ENCODE data around the gene ATG13.

ATG13 gene

DNA sequence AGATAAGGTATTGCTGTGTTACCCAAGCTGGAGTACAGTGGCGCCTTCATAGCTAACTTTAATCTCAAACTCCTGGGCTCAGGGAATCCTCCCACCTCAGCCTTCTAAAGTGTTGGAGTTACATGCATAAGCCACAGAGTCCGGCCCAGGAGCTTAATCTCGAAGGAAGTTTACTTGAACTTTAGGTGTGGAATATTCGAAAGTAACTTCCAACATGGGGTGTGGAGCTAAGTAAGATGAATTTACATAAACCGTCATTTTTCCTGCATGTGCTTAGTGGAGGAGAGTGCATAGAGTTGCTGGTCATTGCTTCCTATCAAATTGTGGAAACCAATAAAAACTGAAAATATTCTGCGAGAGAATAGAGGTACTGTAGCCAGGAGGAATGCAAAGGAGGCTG, 1.5 kb downstream of the ATG13 start:
- TF ChIP-seq GATA1 (IDR thresholded peaks at IDR 0.05; ENCODE audit: low read depth, low read length) (no peak), POLR2A (IDR thresholded peaks at IDR 0.05; ENCODE audit: low read length) (no peak)
- DNase-seq = peak; percentile 16 to 31

DNA sequence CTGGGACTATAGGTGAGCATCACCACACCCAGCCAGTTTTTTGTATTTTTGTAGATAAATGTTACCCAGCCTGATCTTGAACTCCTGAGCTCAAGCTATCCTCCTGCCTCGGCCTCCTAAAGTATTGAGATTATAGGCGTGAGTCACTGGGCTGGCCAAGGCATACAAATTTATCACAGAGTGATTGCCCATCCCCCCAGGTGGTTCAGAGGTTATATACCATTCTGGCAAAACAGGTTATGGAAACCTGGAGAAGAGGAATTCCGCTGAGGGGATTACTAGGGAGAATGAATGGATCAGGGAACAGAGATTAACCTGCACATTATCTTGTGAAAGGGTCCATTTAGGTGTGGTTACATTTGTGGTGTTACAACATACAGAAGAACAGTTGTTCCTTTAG, 8.1 kb downstream of the ATG13 start:
- no peak for DNase-seq
- no peak for TF ChIP-seq POLR2A (IDR thresholded peaks at IDR 0.05; ENCODE audit: low read length)
- no peak for TF ChIP-seq GATA1 (IDR thresholded peaks at IDR 0.05; ENCODE audit: low read depth, low read length)

- TF ChIP-seq GATA1 (IDR thresholded peaks at IDR 0.05; ENCODE audit: low read depth, low read length) = no peak
- no peak for TF ChIP-seq POLR2A (IDR thresholded peaks at IDR 0.05; ENCODE audit: low read length)
- no peak for DNase-seq
These were observed 11.6 kb downstream of the ATG13 start for GRCh38 chr11:46628961-46629360.

DNA sequence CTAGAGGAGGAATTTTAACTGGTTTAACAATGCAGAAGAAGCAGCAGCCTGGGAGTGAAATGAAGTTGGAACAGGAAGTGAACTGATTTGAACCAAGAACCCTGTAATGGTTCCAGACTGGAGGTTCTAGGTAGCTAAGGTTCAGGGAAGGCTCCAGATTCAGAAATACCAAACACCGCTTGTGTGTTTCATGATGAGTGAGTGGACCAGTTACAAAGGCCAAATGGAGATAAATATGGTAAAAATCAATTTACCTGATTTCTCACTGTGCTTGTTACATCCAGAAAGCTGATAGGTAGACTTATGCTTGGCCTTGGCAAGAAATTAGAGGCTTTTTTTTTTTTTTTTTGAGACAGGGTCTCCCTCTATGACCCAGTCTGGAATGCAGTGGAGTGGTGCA, 12.9 kb downstream of the ATG13 start:
- TF ChIP-seq GATA1 (IDR thresholded peaks at IDR 0.05; ENCODE audit: low read depth, low read length) (no peak), POLR2A (IDR thresholded peaks at IDR 0.05; ENCODE audit: low read length) (no peak)

DNA sequence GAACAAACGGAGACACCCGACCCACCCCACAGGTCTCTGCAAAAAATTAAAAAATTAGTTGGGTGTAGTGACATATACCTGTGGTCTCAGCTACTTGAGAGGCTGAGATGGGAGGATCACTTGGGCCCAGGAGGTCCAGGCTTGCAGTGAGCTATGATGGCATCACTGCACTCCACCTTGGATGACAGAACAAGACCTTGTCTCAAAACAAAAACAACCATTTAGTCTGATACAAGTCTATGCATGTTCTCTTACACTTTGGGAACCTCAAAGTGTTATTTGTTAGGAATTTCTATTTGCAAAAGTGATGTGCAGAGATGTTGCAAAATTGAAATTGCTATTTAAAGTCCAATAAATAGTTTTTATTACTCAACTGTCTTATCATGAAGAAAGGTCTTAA, 14.3 kb downstream of the ATG13 start:
- TF ChIP-seq GATA1 (IDR thresholded peaks at IDR 0.05; ENCODE audit: low read depth, low read length) (no peak), POLR2A (IDR thresholded peaks at IDR 0.05; ENCODE audit: low read length) (no peak)
- DNase-seq = no peak

More for the DNA sequence above, 12.9 kb downstream of the ATG13 start:
- DNase-seq = no peak

GRCh38 chr11:46632502-46632901, 15.1 kb downstream of the ATG13 start:
- no peak for DNase-seq
- no peak for TF ChIP-seq POLR2A (IDR thresholded peaks at IDR 0.05; ENCODE audit: low read length)
- TF ChIP-seq GATA1 (IDR thresholded peaks at IDR 0.05; ENCODE audit: low read depth, low read length) = no peak

GRCh38 chr11:46633291-46634217, 16.2 kb downstream of the ATG13 start:
- TF ChIP-seq GATA1 (IDR thresholded peaks at IDR 0.05; ENCODE audit: low read depth, low read length) (no peak), POLR2A (IDR thresholded peaks at IDR 0.05; ENCODE audit: low read length) (no peak)
- DNase-seq = no peak

DNA sequence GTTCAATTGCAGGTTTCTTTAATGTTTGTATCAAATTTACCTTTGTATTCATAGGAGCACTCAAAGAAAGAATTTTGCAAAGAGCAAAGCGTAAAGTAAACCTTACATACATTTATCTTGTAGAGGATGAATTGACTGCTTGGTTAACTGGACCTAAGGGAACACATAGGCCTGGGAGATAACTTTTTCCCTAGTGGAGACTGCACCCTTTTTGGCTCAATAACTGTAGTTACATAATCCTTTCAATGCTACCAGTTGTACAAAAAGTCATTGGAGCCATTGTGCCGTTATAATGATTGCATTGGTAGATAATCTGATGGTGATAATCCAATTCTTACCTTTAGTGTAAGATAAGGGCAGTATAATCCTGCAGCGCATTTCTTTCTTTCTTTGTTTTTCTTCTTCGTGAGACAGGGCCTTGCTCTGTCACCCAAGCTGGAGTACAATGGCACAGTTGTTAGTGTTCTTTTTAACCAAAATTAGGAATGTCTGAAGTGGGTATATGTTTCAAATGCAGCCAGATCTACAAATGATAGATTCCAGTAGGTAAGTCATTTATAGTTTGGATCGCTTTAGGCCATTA, 18.3 kb downstream of the ATG13 start:
- no peak for DNase-seq
- no peak for TF ChIP-seq GATA1 (IDR thresholded peaks at IDR 0.05; ENCODE audit: low read depth, low read length)
- TF ChIP-seq POLR2A (IDR thresholded peaks at IDR 0.05; ENCODE audit: low read length) = no peak

- no peak for DNase-seq
- no peak for TF ChIP-seq GATA1 (IDR thresholded peaks at IDR 0.05; ENCODE audit: low read depth, low read length)
- TF ChIP-seq POLR2A (IDR thresholded peaks at IDR 0.05; ENCODE audit: low read length) = no peak
These were observed 20.2 kb downstream of the ATG13 start for GRCh38 chr11:46637546-46637945.

DNA sequence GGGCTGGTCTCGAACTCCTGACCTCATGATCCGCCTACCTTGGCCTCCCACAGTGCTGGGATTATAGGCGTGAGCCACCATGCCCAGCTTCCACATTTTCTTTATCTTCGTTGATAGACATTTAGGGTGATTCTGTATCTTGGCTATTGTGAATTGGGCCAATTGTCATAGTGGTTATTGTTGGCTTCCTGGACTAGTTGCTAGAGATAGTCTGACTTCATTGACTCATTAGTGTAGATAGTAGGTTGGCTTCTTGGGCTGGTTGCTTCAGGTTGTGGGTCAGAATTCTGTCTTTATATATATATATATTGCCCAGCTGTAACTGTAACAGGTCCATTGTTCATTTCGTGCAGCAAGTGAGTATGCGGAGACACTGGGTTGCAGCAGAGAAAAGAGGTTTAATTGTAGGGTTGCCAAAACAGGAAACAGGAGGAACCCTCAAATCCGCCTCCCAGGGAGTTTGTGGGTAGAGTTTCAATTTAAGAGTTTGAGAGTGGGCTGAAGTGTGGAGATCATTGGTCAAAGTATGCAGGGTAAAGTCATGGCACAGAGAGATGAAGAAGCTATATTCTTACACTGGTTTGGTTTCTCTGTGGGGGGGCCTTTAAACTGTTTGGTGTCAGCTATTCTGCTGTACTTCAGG, 22.0 kb downstream of the ATG13 start:
- TF ChIP-seq GATA1 (IDR thresholded peaks at IDR 0.05; ENCODE audit: low read depth, low read length) (no peak), POLR2A (IDR thresholded peaks at IDR 0.05; ENCODE audit: low read length) (no peak)
- DNase-seq = no peak

DNA sequence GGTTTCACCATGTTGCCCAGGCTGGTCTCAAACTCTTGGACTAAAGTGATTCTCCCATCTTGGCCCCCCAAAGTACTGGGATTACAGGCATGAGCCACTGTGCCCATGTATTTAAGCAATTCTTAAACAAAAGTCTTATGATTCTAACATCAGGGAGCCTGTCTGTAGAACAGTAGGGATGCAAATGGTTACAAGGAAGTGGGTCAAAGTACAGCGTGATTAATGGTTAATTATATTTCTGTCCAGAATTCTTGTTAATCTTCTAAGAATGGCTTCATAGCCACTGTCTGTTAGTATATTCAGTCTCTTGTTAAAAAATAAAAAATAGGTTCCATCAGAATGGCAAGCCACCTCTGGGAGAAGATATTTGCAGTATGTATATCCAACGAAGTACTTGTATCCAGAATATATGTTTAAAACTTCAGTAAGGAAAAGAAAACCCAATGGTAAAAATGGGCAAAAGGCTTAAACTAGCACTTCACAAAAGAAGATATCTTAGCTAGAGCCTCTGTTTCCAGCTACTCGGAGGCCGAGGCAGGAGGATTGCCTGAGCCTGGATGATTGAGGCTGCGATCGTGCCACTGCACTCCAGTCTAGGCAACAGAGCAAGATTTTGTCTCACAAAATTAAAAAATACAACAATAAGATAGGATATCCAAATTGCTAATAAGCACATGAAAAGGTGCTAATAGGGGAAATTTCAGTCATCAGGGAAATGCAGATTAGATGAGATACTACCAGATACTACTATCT, 22.9 kb downstream of the ATG13 start:
- no peak for DNase-seq
- TF ChIP-seq GATA1 (IDR thresholded peaks at IDR 0.05; ENCODE audit: low read depth, low read length) (no peak), POLR2A (IDR thresholded peaks at IDR 0.05; ENCODE audit: low read length) (no peak)

- TF ChIP-seq GATA1 (IDR thresholded peaks at IDR 0.05; ENCODE audit: low read depth, low read length) = no peak
- no peak for TF ChIP-seq POLR2A (IDR thresholded peaks at IDR 0.05; ENCODE audit: low read length)
- no peak for DNase-seq
These were observed 24.3 kb downstream of the ATG13 start for GRCh38 chr11:46641639-46642038.

DNA sequence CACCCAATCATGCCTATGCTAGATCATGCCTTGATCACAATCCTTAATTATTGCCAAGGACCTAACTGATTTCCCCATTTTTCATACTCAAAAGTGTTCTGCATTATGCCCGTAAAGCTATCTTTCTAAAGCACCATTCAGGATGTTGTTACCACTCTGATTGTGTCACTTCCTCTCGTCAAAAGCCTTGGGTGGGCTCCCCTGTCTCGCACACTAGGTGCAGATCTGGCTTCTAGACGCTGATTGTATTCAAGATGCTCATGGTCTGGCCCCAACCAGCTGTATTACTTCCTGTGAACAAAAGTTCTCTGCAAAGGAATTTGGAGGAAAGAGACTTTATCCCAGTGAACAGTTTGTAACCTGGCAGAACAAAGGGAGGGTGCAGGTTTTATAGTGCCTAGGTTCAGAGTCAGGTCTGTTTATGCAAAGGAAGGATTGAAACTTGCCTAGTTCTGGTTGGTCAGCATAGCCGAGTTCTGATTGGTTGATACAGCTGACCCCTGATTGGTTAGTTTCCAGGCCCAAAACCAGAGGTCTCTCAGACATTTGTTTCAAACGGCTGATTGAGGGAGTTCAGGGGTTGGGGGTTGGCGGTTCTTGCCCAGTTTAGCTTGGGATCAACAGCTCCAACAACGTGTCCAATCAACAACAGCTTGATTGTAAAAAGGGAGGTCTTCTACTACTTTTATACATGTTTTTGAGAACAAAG, 25.4 kb downstream of the ATG13 start:
- DNase-seq = peak in 1 of 2 experiments; percentile 10

More for the DNA sequence above, 25.4 kb downstream of the ATG13 start:
- TF ChIP-seq GATA1 (IDR thresholded peaks at IDR 0.05; ENCODE audit: low read depth, low read length) (no peak), POLR2A (IDR thresholded peaks at IDR 0.05; ENCODE audit: low read length) (no peak)

Data from erythroblast (primary cell).